HL-60 (cell line): ENCODE measurements around the gene RCBTB1.
"Not testable (repeated sequence)": the region's sequence is repeated elsewhere in the genome, so short reads cannot be mapped to it uniquely, and the experiment has no call there.

Experiments used
- DNase-seq, 2 experiments: peaks; one replicate each; pipeline ENCODE4 v3.0.0-alpha.2; 2010 to 2020; ENCODE audit warnings: low read depth in 1 of 2, low spot score in 1 of 2
- H3K27ac ChIP-seq: fragments of 250-450 bp; sonication (Bioruptor Pico); replicated peaks from 2 replicates; pipeline ENCODE4 v1.5.1; 2020; ENCODE audit warnings: mild to moderate bottlenecking, moderate library complexity
- H3K27me3 ChIP-seq: fragments of 250-450 bp; sonication (Bioruptor Pico); 2 replicates; pipeline ENCODE4 v1.5.1; 2021; ENCODE audit warnings: mild to moderate bottlenecking, moderate library complexity; ENCODE audit not compliant: insufficient read depth, poor library complexity, severe bottlenecking
- H3K4me3 ChIP-seq: replicated peaks from 2 replicates; pipeline ENCODE4 v1.5.1; 2011; ENCODE audit warnings: mild to moderate bottlenecking, control low read depth, low read length; ENCODE audit not compliant: insufficient read depth
- GABPA ChIP-seq: IDR thresholded peaks from 2 replicates; pipeline ENCODE4 v1.6.1; 2012; ENCODE audit warnings: low read depth
- POLR2AphosphoS5 ChIP-seq: IDR thresholded peaks from 2 replicates; pipeline ENCODE4 v1.6.1; 2012; ENCODE audit warnings: low read depth
- REST ChIP-seq: IDR thresholded peaks from 2 replicates; pipeline ENCODE4 v1.6.1; 2012; ENCODE audit warnings: low read depth; ENCODE audit not compliant: insufficient replicate concordance
- SPI1 ChIP-seq: IDR thresholded peaks from 2 replicates; pipeline ENCODE4 v1.6.1; 2012; ENCODE audit warnings: low read depth, mild to moderate bottlenecking, borderline replicate concordance
- TF ChIP-seq, protein P1 (sequence below): IDR thresholded peaks from one replicate; pipeline ENCODE4 v1.5.1; 2011; ENCODE audit warnings: low read length, control low read depth, inconsistent platforms; ENCODE audit not compliant: insufficient read depth

The RCBTB1 gene

GRCh38 chr13:49616676-49617065 is 31.3 kb upstream of the RCBTB1 start:
- H3K4me3 ChIP-seq = no peak overlapping the region
- no peaks in the 10 kb centered on the region for H3K27me3 ChIP-seq
- DNase-seq = no peak
- TF ChIP-seq REST (no peak), GABPA (no peak), POLR2AphosphoS5 (no peak), SPI1 (no peak)
- TF ChIP-seq, protein P1, sequence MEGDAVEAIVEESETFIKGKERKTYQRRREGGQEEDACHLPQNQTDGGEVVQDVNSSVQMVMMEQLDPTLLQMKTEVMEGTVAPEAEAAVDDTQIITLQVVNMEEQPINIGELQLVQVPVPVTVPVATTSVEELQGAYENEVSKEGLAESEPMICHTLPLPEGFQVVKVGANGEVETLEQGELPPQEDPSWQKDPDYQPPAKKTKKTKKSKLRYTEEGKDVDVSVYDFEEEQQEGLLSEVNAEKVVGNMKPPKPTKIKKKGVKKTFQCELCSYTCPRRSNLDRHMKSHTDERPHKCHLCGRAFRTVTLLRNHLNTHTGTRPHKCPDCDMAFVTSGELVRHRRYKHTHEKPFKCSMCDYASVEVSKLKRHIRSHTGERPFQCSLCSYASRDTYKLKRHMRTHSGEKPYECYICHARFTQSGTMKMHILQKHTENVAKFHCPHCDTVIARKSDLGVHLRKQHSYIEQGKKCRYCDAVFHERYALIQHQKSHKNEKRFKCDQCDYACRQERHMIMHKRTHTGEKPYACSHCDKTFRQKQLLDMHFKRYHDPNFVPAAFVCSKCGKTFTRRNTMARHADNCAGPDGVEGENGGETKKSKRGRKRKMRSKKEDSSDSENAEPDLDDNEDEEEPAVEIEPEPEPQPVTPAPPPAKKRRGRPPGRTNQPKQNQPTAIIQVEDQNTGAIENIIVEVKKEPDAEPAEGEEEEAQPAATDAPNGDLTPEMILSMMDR = no peak
- no peak overlapping the region for H3K27ac ChIP-seq

DNA sequence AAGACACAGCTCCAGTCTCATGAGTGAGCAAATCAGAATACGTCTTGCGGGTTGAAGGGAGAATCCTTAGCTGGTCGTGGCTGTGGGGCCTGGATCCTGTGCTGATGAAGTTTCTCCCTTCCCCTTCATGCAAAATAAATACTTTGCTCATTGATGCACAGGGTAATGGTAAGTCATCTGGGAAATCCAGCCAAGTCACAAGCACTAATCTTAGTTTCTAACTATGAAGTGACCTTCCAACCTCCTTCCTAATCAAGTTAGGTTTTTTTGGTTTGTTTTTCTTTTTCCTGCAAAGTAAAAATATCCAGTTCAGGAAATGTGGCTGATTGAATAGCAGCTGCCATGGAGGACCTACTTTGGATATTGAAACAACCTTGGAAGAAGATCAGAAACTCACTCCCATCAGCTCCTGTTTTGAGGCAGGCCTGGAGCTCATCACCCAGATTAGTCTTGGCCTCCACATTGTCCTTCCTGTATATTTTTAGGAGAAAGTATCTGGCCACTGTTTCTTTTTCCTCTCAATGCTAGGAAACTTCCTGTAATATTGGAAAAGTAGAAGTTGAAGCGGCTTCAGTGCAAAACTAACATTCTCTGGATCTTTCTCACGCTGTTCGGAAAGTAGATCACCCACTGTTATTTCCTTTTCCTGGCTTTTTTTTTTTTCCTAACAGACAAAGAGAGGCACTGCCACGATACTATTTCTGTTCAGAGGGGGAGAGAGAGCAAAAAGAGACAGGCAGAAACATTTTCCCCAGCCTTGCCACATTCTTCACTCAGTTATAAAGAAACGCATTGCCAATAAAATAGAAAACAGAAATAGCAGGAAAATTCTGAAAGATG is 30.7 kb upstream of the RCBTB1 start:
- no peak for TF ChIP-seq GABPA
- TF ChIP-seq SPI1 = no peak
- no peak for TF ChIP-seq REST
- TF ChIP-seq POLR2AphosphoS5 = no peak
- TF ChIP-seq, protein P1 = no peak
- DNase-seq = no peak
- Histone ChIP-seq H3K4me3 (no peak overlapping the region), H3K27me3 (no peaks in the 10 kb centered on the region), H3K27ac (no peak overlapping the region)

- not testable (repeated sequence) for H3K27me3 ChIP-seq, H3K27ac ChIP-seq, H3K4me3 ChIP-seq, DNase-seq
Observed at GRCh38 chr13:49612042-49612441, 26.7 kb upstream of the RCBTB1 start.

- no peak for TF ChIP-seq GABPA
- TF ChIP-seq SPI1 = no peak
- no peak for TF ChIP-seq POLR2AphosphoS5
- TF ChIP-seq, protein P1 = no peak
- TF ChIP-seq REST = no peak
- no peaks in the 10 kb centered on the region for H3K27me3 ChIP-seq
- DNase-seq = no peak
- no peak overlapping the region for H3K4me3 ChIP-seq
- no peak overlapping the region for H3K27ac ChIP-seq
Observed at GRCh38 chr13:49610176-49610575, 24.8 kb upstream of the RCBTB1 start.
